ENCODE measurements around the gene ARHGAP44. TPM values are rescaled to one million over a fixed set of nuclear protein-coding genes. Genes with fewer than 3 reads are reported as not detected.

The ARHGAP44 gene
- total RNA-seq, 1 experiment from 2014 or later = 0.40 TPM

GRCh38 chr17:12794919-12795532 lies 5.7 kb downstream of the ARHGAP44 start:
- Histone ChIP-seq H3K4me2 (ENCODE audit: low read length) (no peak overlapping the region), H4K20me1 (ENCODE audit: low read length) (no peaks in the 10 kb centered on the region), H2AFZ (ENCODE audit: low read length) (no peak overlapping the region), H3K27me3 (ENCODE audit: low read length) (peaks cover 35% of the 10 kb centered on the region), H3K9me3 (ENCODE audit: low read length) (no peaks in the 10 kb centered on the region), H3K9me2 (replicated peaks; ENCODE audit: low read length) (no peaks in the 10 kb centered on the region), H3K27ac (ENCODE audit: low read length) (no peak overlapping the region), H3K36me3 (ENCODE audit: low read depth, low read length) (no peaks in the 10 kb centered on the region), H3K4me1 (ENCODE audit: insufficient read depth, low read length) (no peaks in the 10 kb centered on the region), H3K4me3 (ENCODE audit: low read length) (no peak overlapping the region), H3F3A (ENCODE audit: low read length, unreplicated experiment) (no peaks in the 10 kb centered on the region), H3K79me2 (ENCODE audit: low read length) (no peaks in the 10 kb centered on the region), H3K9ac (ENCODE audit: low read length) (no peak overlapping the region)
- DNase-seq (no peak), ATAC-seq (no peak)
- TF ChIP-seq CTCF (conservative IDR thresholded peaks at IDR 0.05; ENCODE audit: low read depth, low read length) (no peak), EZH2 (IDR thresholded peaks at IDR 0.05; ENCODE audit: low read length, unreplicated experiment) (no peak), EZH2phosphoT487 (IDR thresholded peaks at IDR 0.05; ENCODE audit: borderline replicate concordance, low read length) (no peak)
- BruUV-seq (replicated peaks) = no TSS peak
- intact Hi-C loops (cut with micrococcal nuclease) = no loop called here
- ChIA-PET POLR2A (ENCODE audit: unreplicated experiment) (no interaction called here), CTCF (no interaction called here)

- TF ChIP-seq CTCF (conservative IDR thresholded peaks at IDR 0.05; ENCODE audit: low read depth, low read length) (no peak), EZH2 (IDR thresholded peaks at IDR 0.05; ENCODE audit: low read length, unreplicated experiment) (no peak), EZH2phosphoT487 (IDR thresholded peaks at IDR 0.05; ENCODE audit: borderline replicate concordance, low read length) (no peak)
- Histone ChIP-seq H3K27ac (ENCODE audit: low read length) (no peak overlapping the region), H3K27me3 (ENCODE audit: low read length) (peaks cover 5% of the 10 kb centered on the region; the same call in 1 of the 2 replicates), H3K36me3 (ENCODE audit: low read depth, low read length) (no peaks in the 10 kb centered on the region), H3K9me2 (replicated peaks; ENCODE audit: low read length) (no peaks in the 10 kb centered on the region), H3F3A (ENCODE audit: low read length, unreplicated experiment) (no peaks in the 10 kb centered on the region), H3K9me3 (ENCODE audit: low read length) (no peaks in the 10 kb centered on the region), H3K79me2 (ENCODE audit: low read length) (no peaks in the 10 kb centered on the region), H2AFZ (ENCODE audit: low read length) (no peak overlapping the region), H3K4me2 (ENCODE audit: low read length) (no peak overlapping the region), H4K20me1 (ENCODE audit: low read length) (no peaks in the 10 kb centered on the region), H3K9ac (ENCODE audit: low read length) (no peak overlapping the region), H3K4me1 (ENCODE audit: insufficient read depth, low read length) (no peaks in the 10 kb centered on the region), H3K4me3 (ENCODE audit: low read length) (no peak overlapping the region)
- DNase-seq = no peak
- CTCF ChIA-PET = no interaction called here
- no TSS peak for BruUV-seq (replicated peaks)
- POLR2A ChIA-PET (ENCODE audit: unreplicated experiment) = no interaction called here
- intact Hi-C loops (cut with micrococcal nuclease) = no loop called here
- no peak for ATAC-seq
These were observed 11.6 kb downstream of the ARHGAP44 start for GRCh38 chr17:12800855-12801365.

GRCh38 chr17:12806630-12807029 lies 17.3 kb downstream of the ARHGAP44 start:
- no peak for DNase-seq
- Histone ChIP-seq H3K4me2 (ENCODE audit: low read length) (no peak overlapping the region), H4K20me1 (ENCODE audit: low read length) (no peaks in the 10 kb centered on the region), H2AFZ (ENCODE audit: low read length) (no peak overlapping the region), H3K9ac (ENCODE audit: low read length) (no peak overlapping the region), H3K79me2 (ENCODE audit: low read length) (no peaks in the 10 kb centered on the region), H3K9me2 (replicated peaks; ENCODE audit: low read length) (no peaks in the 10 kb centered on the region), H3K9me3 (ENCODE audit: low read length) (peaks cover 14% of the 10 kb centered on the region; the same call in 1 of the 2 replicates), H3F3A (ENCODE audit: low read length, unreplicated experiment) (no peaks in the 10 kb centered on the region), H3K36me3 (ENCODE audit: low read depth, low read length) (no peaks in the 10 kb centered on the region), H3K27ac (ENCODE audit: low read length) (no peak overlapping the region), H3K4me3 (ENCODE audit: low read length) (no peak overlapping the region), H3K4me1 (ENCODE audit: insufficient read depth, low read length) (no peaks in the 10 kb centered on the region), H3K27me3 (ENCODE audit: low read length) (no peaks in the 10 kb centered on the region)
- no peak for ATAC-seq
- intact Hi-C loops (cut with micrococcal nuclease) = no loop called here
- CTCF ChIA-PET = no interaction called here
- TF ChIP-seq EZH2phosphoT487 (IDR thresholded peaks at IDR 0.05; ENCODE audit: borderline replicate concordance, low read length) (no peak), EZH2 (IDR thresholded peaks at IDR 0.05; ENCODE audit: low read length, unreplicated experiment) (no peak), CTCF (conservative IDR thresholded peaks at IDR 0.05; ENCODE audit: low read depth, low read length) (no peak)
- POLR2A ChIA-PET (ENCODE audit: unreplicated experiment) = no interaction called here
- BruUV-seq (replicated peaks) = no TSS peak
